Endothelial cell of umbilical vein (primary cell): Measurements from ENCODE around the gene AGAP3.

ENCODE experiments used
- EZH2 ChIP-seq: IDR thresholded peaks from 2 replicates; pipeline ENCODE4 v1.6.1; 2012; ENCODE audit warnings: borderline replicate concordance, low read depth, mild to moderate bottlenecking, moderate library complexity, low read length, inconsistent platforms; ENCODE audit not compliant: severe bottlenecking
- POLR2A ChIP-seq: IDR thresholded peaks from 2 replicates; pipeline ENCODE4 v1.6.1; 2012; ENCODE audit warnings: low read depth, mild to moderate bottlenecking, control low read depth, low read length

GRCh38 chr7:151125470-151125845 lies 39.2 kb downstream of the AGAP3 start:
- TF ChIP-seq POLR2A (no peak), EZH2 (no peak)
